Keratinocyte (primary cell): Measurements from ENCODE around the gene PTPN14.

Experiments
- EZH2 ChIP-seq: IDR thresholded peaks from one replicate; pipeline ENCODE4 v1.6.1; 2012; ENCODE audit warnings: inconsistent platforms, mild to moderate bottlenecking, low read length, moderate library complexity
- TF ChIP-seq, protein P1 (sequence below), 3 experiments: IDR thresholded peaks in 1 of 3; conservative IDR thresholded peaks in 1 of 3; optimal IDR thresholded peaks in 1 of 3; 2 replicates in 2 of 3; 3 replicates in 1 of 3; pipeline versions ENCODE3 to v1.5.1; 2011; ENCODE audit warnings: low read length in 3 of 3, mild to moderate bottlenecking in 3 of 3, moderate library complexity in 2 of 3, control low read depth in 1 of 3, inconsistent platforms in 1 of 3; ENCODE audit not compliant: insufficient read depth in 2 of 3; ENCODE audit errors: extremely low read depth in 1 of 3

DNA sequence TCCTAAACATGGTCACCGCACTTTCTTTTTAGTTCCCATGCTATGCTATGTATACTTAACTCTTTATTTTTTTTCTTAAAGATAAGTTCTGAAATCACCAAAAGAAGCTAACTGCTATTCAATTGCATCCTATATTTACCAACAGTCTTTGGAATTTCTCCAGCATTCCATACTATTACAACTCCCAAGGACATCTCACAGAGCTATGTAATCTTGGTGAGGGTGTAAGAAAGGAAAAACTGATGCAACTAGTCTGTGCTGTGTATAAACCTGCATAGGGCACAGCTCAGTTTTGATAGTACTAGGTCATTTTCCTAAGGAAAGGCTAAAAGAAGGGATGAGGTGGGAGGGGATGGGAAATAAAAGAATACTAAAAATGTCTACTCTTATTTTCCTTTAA lies 78.0 kb downstream of the PTPN14 start:
- TF ChIP-seq, protein P1, sequence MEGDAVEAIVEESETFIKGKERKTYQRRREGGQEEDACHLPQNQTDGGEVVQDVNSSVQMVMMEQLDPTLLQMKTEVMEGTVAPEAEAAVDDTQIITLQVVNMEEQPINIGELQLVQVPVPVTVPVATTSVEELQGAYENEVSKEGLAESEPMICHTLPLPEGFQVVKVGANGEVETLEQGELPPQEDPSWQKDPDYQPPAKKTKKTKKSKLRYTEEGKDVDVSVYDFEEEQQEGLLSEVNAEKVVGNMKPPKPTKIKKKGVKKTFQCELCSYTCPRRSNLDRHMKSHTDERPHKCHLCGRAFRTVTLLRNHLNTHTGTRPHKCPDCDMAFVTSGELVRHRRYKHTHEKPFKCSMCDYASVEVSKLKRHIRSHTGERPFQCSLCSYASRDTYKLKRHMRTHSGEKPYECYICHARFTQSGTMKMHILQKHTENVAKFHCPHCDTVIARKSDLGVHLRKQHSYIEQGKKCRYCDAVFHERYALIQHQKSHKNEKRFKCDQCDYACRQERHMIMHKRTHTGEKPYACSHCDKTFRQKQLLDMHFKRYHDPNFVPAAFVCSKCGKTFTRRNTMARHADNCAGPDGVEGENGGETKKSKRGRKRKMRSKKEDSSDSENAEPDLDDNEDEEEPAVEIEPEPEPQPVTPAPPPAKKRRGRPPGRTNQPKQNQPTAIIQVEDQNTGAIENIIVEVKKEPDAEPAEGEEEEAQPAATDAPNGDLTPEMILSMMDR (optimal IDR thresholded peaks at IDR 0.05 in 1 of 3, IDR thresholded peaks at IDR 0.05 in 1 of 3, conservative IDR thresholded peaks at IDR 0.05 in 1 of 3; ENCODE audit: extremely low read depth in 1 of 3, insufficient read depth in 2 of 3, low read length in 3 of 3): no peak
- no peak for TF ChIP-seq EZH2
